SK-N-SH (cell line): ENCODE results near the gene UBE2R2. TPM values are rescaled to one million over a fixed set of nuclear protein-coding genes. Genes with fewer than 3 reads are reported as not detected.
"Not testable (repeated sequence)": the region's sequence is repeated elsewhere in the genome, so short reads cannot be mapped to it uniquely, and the experiment has no call there.

Source experiments
- CTCF ChIA-PET: fragments of 300-600, 350-600 bp; formaldehyde crosslinking; extraction: SDS; loops from one replicate; lab custom pipeline; 2021; lab: Yijun Ruan, JAX
- POLR2A ChIA-PET: fragments of 350-600 bp; sonication (Branson Sonifier 250); formaldehyde crosslinking; extraction: SDS; loops from one replicate; lab custom pipeline; 2020; ENCODE audit warnings: antibody characterized with exemption, inconsistent platforms; lab: Yijun Ruan, JAX
- DNase-seq: peaks from one replicate; pipeline ENCODE4 v3.0.0; 2012
- H2AFZ ChIP-seq: fragments of 200-600 bp; sonication (generic); 2 replicates; pipeline ENCODE4 v1.8.1; 2016; ENCODE audit warnings: antibody characterized with exemption, mild to moderate bottlenecking, low read depth
- H3F3A ChIP-seq: fragments of 200-600 bp; sonication (generic); replicated peaks from 2 replicates; pipeline ENCODE3; 2016; ENCODE audit warnings: antibody characterized with exemption, mild to moderate bottlenecking; ENCODE audit not compliant: insufficient read depth
- H3K27ac ChIP-seq, 2 experiments: fragments of 200-500 bp in 1 of 2; fragments of 200-600 bp in 1 of 2; sonication (Bioruptor generic) in 1 of 2; sonication (generic), shearing (Covaris generic) in 1 of 2; 2 replicates each; pipeline versions ENCODE4 v1.5.1 to v1.6.1; 2014 to 2016; ENCODE audit warnings: low read depth in 2 of 2, inconsistent platforms in 1 of 2, low read length in 1 of 2, mild to moderate bottlenecking in 1 of 2, mixed read lengths in 1 of 2
- H3K27me3 ChIP-seq: fragments of 200-600 bp; sonication (generic), shearing (Covaris generic); 2 replicates; pipeline ENCODE4 v1.6.1; 2016; ENCODE audit warnings: mixed run types; ENCODE audit not compliant: insufficient read depth
- H3K36me3 ChIP-seq, 2 experiments: fragments of 200-500 bp in 1 of 2; fragments of 200-600 bp in 1 of 2; sonication (Bioruptor generic) in 1 of 2; sonication (generic) in 1 of 2; replicated peaks in 1 of 2; 2 replicates each; pipeline versions ENCODE3 to v1.5.1; 2014 to 2016; ENCODE audit warnings: low read length in 1 of 2, mild to moderate bottlenecking in 1 of 2; ENCODE audit not compliant: insufficient read depth in 2 of 2, control insufficient read depth in 1 of 2
- H3K4me1 ChIP-seq, 2 experiments: fragments of 200-500 bp in 1 of 2; fragments of 200-600 bp in 1 of 2; sonication (Bioruptor generic) in 1 of 2; sonication (generic), shearing (Covaris generic) in 1 of 2; 2 replicates each; pipeline versions ENCODE4 v1.5.1 to v1.6.1; 2014 to 2016; ENCODE audit warnings: low read depth in 1 of 2, low read length in 1 of 2, mixed run types in 1 of 2; ENCODE audit not compliant: insufficient read depth in 2 of 2, control insufficient read depth in 1 of 2
- H3K4me2 ChIP-seq: fragments of 200-600 bp; sonication (generic), shearing (Covaris generic); 2 replicates; pipeline ENCODE4 v1.6.1; 2017; ENCODE audit warnings: mixed run types
- H3K4me3 ChIP-seq, 2 experiments: fragments of 200-500 bp in 1 of 2; fragments of 200-600 bp in 1 of 2; sonication (Bioruptor generic) in 1 of 2; sonication (generic), shearing (Covaris generic) in 1 of 2; 2 replicates each; pipeline versions ENCODE4 v1.5.1 to v1.8.1; 2014 to 2016; ENCODE audit warnings: low read depth in 2 of 2, inconsistent platforms in 1 of 2, low read length in 1 of 2, mild to moderate bottlenecking in 1 of 2, mixed read lengths in 1 of 2, moderate library complexity in 1 of 2
- H3K79me2 ChIP-seq: fragments of 200-600 bp; sonication (generic); 2 replicates; pipeline ENCODE4 v1.8.1; 2017; ENCODE audit warnings: mild to moderate bottlenecking; ENCODE audit not compliant: insufficient read depth
- H3K9ac ChIP-seq: fragments of 200-600 bp; sonication (generic); 2 replicates; pipeline ENCODE4 v1.6.1; 2017; ENCODE audit warnings: mixed run types
- H3K9me2 ChIP-seq: fragments of 200-600 bp; sonication (generic); 2 replicates; pipeline ENCODE4 v1.6.1; 2017; ENCODE audit warnings: mixed run types
- H3K9me3 ChIP-seq: fragments of 200-600 bp; sonication (generic); 2 replicates; pipeline ENCODE4 v1.6.1; 2017; ENCODE audit warnings: mixed run types, mild to moderate bottlenecking, moderate library complexity
- H4K20me1 ChIP-seq: fragments of 200-600 bp; sonication (generic); 2 replicates; pipeline ENCODE4 v1.6.1; 2017; ENCODE audit warnings: mild to moderate bottlenecking, mixed run types; ENCODE audit not compliant: insufficient read depth
- CHD2 ChIP-seq: fragments of 150-350 bp; IDR thresholded peaks from 2 replicates; pipeline ENCODE4 v1.6.1; 2018; ENCODE audit warnings: low read length; ENCODE audit not compliant: partially characterized antibody
- EZH2phosphoT487 ChIP-seq: fragments of 200-600 bp; sonication (generic); IDR thresholded peaks from 2 replicates; pipeline ENCODE4 v1.6.1; 2017; ENCODE audit warnings: low read depth, mixed run types, mild to moderate bottlenecking, antibody characterized with exemption, moderate library complexity, borderline replicate concordance
- FOSL2 ChIP-seq: IDR thresholded peaks from 2 replicates; pipeline ENCODE4 v1.4.0; 2012; ENCODE audit warnings: low read depth, mild to moderate bottlenecking, moderate library complexity, borderline replicate concordance
- FOXJ3 ChIP-seq: sonication (generic); formaldehyde crosslinking; IDR thresholded peaks from 2 replicates; pipeline ENCODE4 v1.5.1; 2020; ENCODE audit warnings: mild to moderate bottlenecking, missing genetic modification reagents
- GATA2 ChIP-seq: sonication (generic); formaldehyde crosslinking; IDR thresholded peaks from 2 replicates; pipeline ENCODE4 v1.5.0; 2020; ENCODE audit warnings: mild to moderate bottlenecking, missing genetic modification reagents
- MAX ChIP-seq: IDR thresholded peaks from 2 replicates; pipeline ENCODE4 v1.4.0; 2012; ENCODE audit warnings: low read depth
- MEF2A ChIP-seq: IDR thresholded peaks from 2 replicates; pipeline ENCODE4 v1.4.0; 2012; ENCODE audit warnings: low read depth, borderline replicate concordance
- MXI1 ChIP-seq: IDR thresholded peaks from 2 replicates; pipeline ENCODE4 v1.6.1; 2012; ENCODE audit warnings: mild to moderate bottlenecking, low read depth, low read length, improper control_type of control experiment
- RAD21 ChIP-seq: IDR thresholded peaks from 2 replicates; pipeline ENCODE4 v1.6.1; 2012; ENCODE audit warnings: mild to moderate bottlenecking, low read length
- RCOR1 ChIP-seq: fragments of 150-350 bp; IDR thresholded peaks from 2 replicates; pipeline ENCODE4 v1.6.1; 2017; ENCODE audit warnings: antibody characterized with exemption, low read length
- REST ChIP-seq: IDR thresholded peaks from 2 replicates; pipeline ENCODE4 v1.6.1; 2012; ENCODE audit warnings: mild to moderate bottlenecking, low read depth, low read length, moderate library complexity
- RFX5 ChIP-seq: IDR thresholded peaks from 2 replicates; pipeline ENCODE4 v1.6.1; 2012; ENCODE audit warnings: mild to moderate bottlenecking, improper control_type of control experiment, low read length
- TCF12 ChIP-seq: IDR thresholded peaks from 2 replicates; pipeline ENCODE4 v1.4.0; 2012
- TEAD4 ChIP-seq: IDR thresholded peaks from 2 replicates; pipeline ENCODE4 v1.4.0; 2012; ENCODE audit warnings: mild to moderate bottlenecking, borderline replicate concordance; ENCODE audit not compliant: insufficient read depth
- USF1 ChIP-seq: IDR thresholded peaks from 2 replicates; pipeline ENCODE4 v1.4.0; 2012; ENCODE audit warnings: low read depth, borderline replicate concordance
- YY1 ChIP-seq: IDR thresholded peaks from 2 replicates; pipeline ENCODE4 v1.4.0; 2012; ENCODE audit warnings: low read depth, mild to moderate bottlenecking
- WGBS: methylation state at CpG from one replicate; pipeline ENCODE4 v1.1.6; 2017; ENCODE audit warnings: low lambda C conversion rate; 5-methylcytosine and 5-hydroxymethylcytosine counted together
- polyA plus RNA-seq, 3 experiments: library from polyadenylated mRNA; depleted of rRNA; stranded (reverse); fragments of >200 nt; gene quantifications; 2 replicates each; pipeline ENCODE4 v1.2.3, GENCODE V29; 2012
- TF ChIP-seq, protein P1 (sequence below): fragments of 200-600 bp; sonication (generic); IDR thresholded peaks from 2 replicates; pipeline ENCODE4 v1.6.1; 2017; ENCODE audit warnings: antibody characterized with exemption, mild to moderate bottlenecking, moderate library complexity
- TF ChIP-seq, protein P2 (sequence below): IDR thresholded peaks from 2 replicates; pipeline ENCODE4 v1.4.0; 2012; ENCODE audit warnings: low read depth, borderline replicate concordance

The UBE2R2 gene
- polyA plus RNA-seq, 1 of the 3 experiments (the other 2 are of a cell fraction): 19.7 TPM

GRCh38 chr9:33846231-33846630, 29.3 kb downstream of the UBE2R2 start:
- Histone ChIP-seq H4K20me1 (peaks cover 100% of the 10 kb centered on the region), H3K4me2 (no peak overlapping the region), H3F3A (peaks cover 37% of the 10 kb centered on the region), H3K4me1 (peaks cover 0 to 16% of the 10 kb centered on the region in 2 experiments; a peak in 3 of 4 replicates), H3K27ac (no peak overlapping the region), H3K9me2 (no peaks in the 10 kb centered on the region), H3K79me2 (peaks cover 100% of the 10 kb centered on the region), H3K4me3 (no peak overlapping the region), H3K27me3 (no peaks in the 10 kb centered on the region), H3K9ac (no peak overlapping the region), H2AFZ (no peak overlapping the region), H3K36me3 (no peaks in the 10 kb centered on the region), H3K9me3 (no peaks in the 10 kb centered on the region)
- ChIA-PET POLR2A (no interaction called here), CTCF (interaction anchor here (0.7 to 1.6 kb wide), 3 partner anchors 9 to 473 kb away, joined by 3 to 4 read pairs (median 3); no protein-coding TSS in a partner anchor)
- DNase-seq: no peak
- 90% methylated on average over 4 of the region's 4 CpGs for WGBS
- no peak for TF ChIP-seq REST
- TF ChIP-seq, protein P1, sequence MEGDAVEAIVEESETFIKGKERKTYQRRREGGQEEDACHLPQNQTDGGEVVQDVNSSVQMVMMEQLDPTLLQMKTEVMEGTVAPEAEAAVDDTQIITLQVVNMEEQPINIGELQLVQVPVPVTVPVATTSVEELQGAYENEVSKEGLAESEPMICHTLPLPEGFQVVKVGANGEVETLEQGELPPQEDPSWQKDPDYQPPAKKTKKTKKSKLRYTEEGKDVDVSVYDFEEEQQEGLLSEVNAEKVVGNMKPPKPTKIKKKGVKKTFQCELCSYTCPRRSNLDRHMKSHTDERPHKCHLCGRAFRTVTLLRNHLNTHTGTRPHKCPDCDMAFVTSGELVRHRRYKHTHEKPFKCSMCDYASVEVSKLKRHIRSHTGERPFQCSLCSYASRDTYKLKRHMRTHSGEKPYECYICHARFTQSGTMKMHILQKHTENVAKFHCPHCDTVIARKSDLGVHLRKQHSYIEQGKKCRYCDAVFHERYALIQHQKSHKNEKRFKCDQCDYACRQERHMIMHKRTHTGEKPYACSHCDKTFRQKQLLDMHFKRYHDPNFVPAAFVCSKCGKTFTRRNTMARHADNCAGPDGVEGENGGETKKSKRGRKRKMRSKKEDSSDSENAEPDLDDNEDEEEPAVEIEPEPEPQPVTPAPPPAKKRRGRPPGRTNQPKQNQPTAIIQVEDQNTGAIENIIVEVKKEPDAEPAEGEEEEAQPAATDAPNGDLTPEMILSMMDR: no peak
- TF ChIP-seq, protein P2, sequence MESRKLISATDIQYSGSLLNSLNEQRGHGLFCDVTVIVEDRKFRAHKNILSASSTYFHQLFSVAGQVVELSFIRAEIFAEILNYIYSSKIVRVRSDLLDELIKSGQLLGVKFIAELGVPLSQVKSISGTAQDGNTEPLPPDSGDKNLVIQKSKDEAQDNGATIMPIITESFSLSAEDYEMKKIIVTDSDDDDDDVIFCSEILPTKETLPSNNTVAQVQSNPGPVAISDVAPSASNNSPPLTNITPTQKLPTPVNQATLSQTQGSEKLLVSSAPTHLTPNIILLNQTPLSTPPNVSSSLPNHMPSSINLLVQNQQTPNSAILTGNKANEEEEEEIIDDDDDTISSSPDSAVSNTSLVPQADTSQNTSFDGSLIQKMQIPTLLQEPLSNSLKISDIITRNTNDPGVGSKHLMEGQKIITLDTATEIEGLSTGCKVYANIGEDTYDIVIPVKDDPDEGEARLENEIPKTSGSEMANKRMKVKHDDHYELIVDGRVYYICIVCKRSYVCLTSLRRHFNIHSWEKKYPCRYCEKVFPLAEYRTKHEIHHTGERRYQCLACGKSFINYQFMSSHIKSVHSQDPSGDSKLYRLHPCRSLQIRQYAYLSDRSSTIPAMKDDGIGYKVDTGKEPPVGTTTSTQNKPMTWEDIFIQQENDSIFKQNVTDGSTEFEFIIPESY: no peak
- TF ChIP-seq CHD2: no peak
- no peak for TF ChIP-seq MAX
- TF ChIP-seq RCOR1: no peak
- TF ChIP-seq MEF2A: no peak
- no peak for TF ChIP-seq FOSL2
- TF ChIP-seq RFX5: no peak
- TF ChIP-seq YY1: no peak
- no peak for TF ChIP-seq MXI1
- TF ChIP-seq FOXJ3 (CRISPR knock-in tag): no peak
- no peak for TF ChIP-seq RAD21
- no peak for TF ChIP-seq USF1
- no peak for TF ChIP-seq GATA2 (CRISPR knock-in tag)
- TF ChIP-seq TEAD4: no peak
- no peak for TF ChIP-seq EZH2phosphoT487
- TF ChIP-seq TCF12: no peak

DNA sequence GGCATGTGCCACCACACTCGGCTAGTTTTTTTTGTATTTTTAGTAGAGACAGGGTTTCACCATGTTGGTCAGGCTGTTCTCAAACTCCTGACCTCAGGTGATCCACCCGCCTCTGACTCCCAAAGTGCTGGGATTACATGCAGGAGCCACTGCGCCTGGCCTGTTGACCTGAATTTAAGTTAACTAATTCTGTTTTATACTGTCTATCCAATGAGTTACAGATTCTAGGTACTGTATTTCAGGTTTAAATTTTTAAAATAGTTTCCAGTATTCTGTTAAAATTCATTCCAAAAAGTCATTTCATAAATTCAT, 30.9 kb downstream of the UBE2R2 start:
- H3K4me3 ChIP-seq, H3K27me3 ChIP-seq, H3K4me1 ChIP-seq, H3K27ac ChIP-seq, H3K9ac ChIP-seq, H3K9me3 ChIP-seq, H3K36me3 ChIP-seq, DNase-seq, POLR2A ChIA-PET, H3K4me2 ChIP-seq, H3K9me2 ChIP-seq, H2AFZ ChIP-seq: not testable (repeated sequence)
- Histone ChIP-seq H3F3A (peaks cover 26% of the 10 kb centered on the region), H3K79me2 (peaks cover 100% of the 10 kb centered on the region), H4K20me1 (peaks cover 100% of the 10 kb centered on the region)
- WGBS: 84% methylated on average over 3 of the region's 3 CpGs
- CTCF ChIA-PET: interaction anchor here (1.0 to 2.2 kb wide), 2 partner anchors 34 to 110 kb away, joined by 4 to 15 read pairs; no protein-coding TSS in a partner anchor
